SU-DHL-6 (cell line): Measurements from ENCODE around the gene NUBP2.

Source experiments
- H2AFZ ChIP-seq: fragments of 200-600 bp; sonication (generic); 2 replicates; pipeline ENCODE4 v1.6.1; 2014; ENCODE audit warnings: low read depth, mild to moderate bottlenecking, moderate library complexity, mixed read lengths, antibody characterized with exemption, low read length; ENCODE audit not compliant: severe bottlenecking
- H3F3A ChIP-seq: fragments of 200-600 bp; shearing (Covaris generic); 2 replicates; pipeline ENCODE4 v1.6.0; 2016; ENCODE audit warnings: antibody characterized with exemption, mild to moderate bottlenecking; ENCODE audit not compliant: insufficient read depth
- H3K27ac ChIP-seq: fragments of 200-600 bp; sonication (generic); 2 replicates; pipeline ENCODE4 v1.5.1; 2016; ENCODE audit warnings: low read depth, mild to moderate bottlenecking, low read length, moderate library complexity, mixed read lengths
- H3K27me3 ChIP-seq: fragments of 200-600 bp; sonication (generic), shearing (Covaris generic); 2 replicates; pipeline ENCODE4 v1.6.0; 2014; ENCODE audit warnings: mild to moderate bottlenecking, low read length
- H3K36me3 ChIP-seq: fragments of 200-600 bp; sonication (generic); 2 replicates; pipeline ENCODE4 v1.6.1; 2014; ENCODE audit warnings: mild to moderate bottlenecking, low read length, mixed read lengths
- H3K4me2 ChIP-seq: fragments of 300-600, 200-600 bp; shearing (Covaris generic), sonication (generic); 2 replicates; pipeline ENCODE4 v1.6.0; 2014; ENCODE audit warnings: low read length, low read depth, mild to moderate bottlenecking; ENCODE audit not compliant: poor library complexity, severe bottlenecking
- H3K4me3 ChIP-seq: fragments of 200-600 bp; sonication (generic); 2 replicates; pipeline ENCODE4 v1.5.1; 2014; ENCODE audit warnings: antibody characterized with exemption, low read length, mild to moderate bottlenecking, mixed read lengths; ENCODE audit not compliant: insufficient read depth, poor library complexity, severe bottlenecking
- H3K79me2 ChIP-seq: fragments of 200-600 bp; sonication (generic); 2 replicates; pipeline ENCODE4 v1.6.1; 2014; ENCODE audit warnings: mild to moderate bottlenecking, low read length, moderate library complexity; ENCODE audit not compliant: insufficient read depth
- H3K9ac ChIP-seq: fragments of 200-600 bp; sonication (generic); 2 replicates; pipeline ENCODE4 v1.7.0; 2014; ENCODE audit warnings: mild to moderate bottlenecking, low read length
- H3K9me2 ChIP-seq: fragments of 200-600 bp; sonication (generic); replicated peaks from 2 replicates; pipeline ENCODE4 v1.6.1; 2014; ENCODE audit warnings: low read length; ENCODE audit not compliant: insufficient read depth
- H3K9me3 ChIP-seq: fragments of 200-600 bp; sonication (generic); 2 replicates; pipeline ENCODE4 v1.6.1; 2014; ENCODE audit warnings: low read length, mixed read lengths; ENCODE audit not compliant: insufficient read depth
- H4K20me1 ChIP-seq: fragments of 200-600 bp; sonication (generic); 2 replicates; pipeline ENCODE4 v1.6.1; 2014; ENCODE audit warnings: low read depth, mild to moderate bottlenecking, antibody characterized with exemption, low read length, moderate library complexity, mixed read lengths
- CTCF ChIP-seq: fragments of 200-600 bp; sonication (generic); IDR thresholded peaks from one replicate; pipeline ENCODE4 v1.5.1; 2017; ENCODE audit warnings: antibody characterized with exemption, mild to moderate bottlenecking, low read length, moderate library complexity; ENCODE audit not compliant: insufficient read depth, poor library complexity, severe bottlenecking
- EZH2phosphoT487 ChIP-seq: fragments of 200-600 bp; sonication (generic), shearing (Covaris generic); conservative IDR thresholded peaks from 2 replicates; pipeline ENCODE4 v1.6.1; 2018; ENCODE audit warnings: mild to moderate bottlenecking, antibody characterized with exemption, low read length, moderate library complexity, mixed read lengths

NUBP2 gene

GRCh38 chr16:1754204-1754603 is 28.6 kb upstream of the NUBP2 start:
- Histone ChIP-seq H3K27ac (no peak overlapping the region), H3K36me3 (no peaks in the 10 kb centered on the region), H3F3A (no peaks in the 10 kb centered on the region), H3K9me2 (no peaks in the 10 kb centered on the region), H3K9me3 (no peaks in the 10 kb centered on the region), H2AFZ (no peak overlapping the region), H3K4me2 (no peak overlapping the region), H3K79me2 (no peaks in the 10 kb centered on the region), H4K20me1 (no peaks in the 10 kb centered on the region), H3K9ac (no peak overlapping the region), H3K4me3 (no peak overlapping the region), H3K27me3 (no peaks in the 10 kb centered on the region)
- TF ChIP-seq CTCF (no peak), EZH2phosphoT487 (no peak)

- no peaks in the 10 kb centered on the region for H4K20me1 ChIP-seq
- no peak overlapping the region for H3K4me2 ChIP-seq
- H3K36me3 ChIP-seq: no peaks in the 10 kb centered on the region
Observed at GRCh38 chr16:1757714-1758461, 24.9 kb upstream of the NUBP2 start.

DNA sequence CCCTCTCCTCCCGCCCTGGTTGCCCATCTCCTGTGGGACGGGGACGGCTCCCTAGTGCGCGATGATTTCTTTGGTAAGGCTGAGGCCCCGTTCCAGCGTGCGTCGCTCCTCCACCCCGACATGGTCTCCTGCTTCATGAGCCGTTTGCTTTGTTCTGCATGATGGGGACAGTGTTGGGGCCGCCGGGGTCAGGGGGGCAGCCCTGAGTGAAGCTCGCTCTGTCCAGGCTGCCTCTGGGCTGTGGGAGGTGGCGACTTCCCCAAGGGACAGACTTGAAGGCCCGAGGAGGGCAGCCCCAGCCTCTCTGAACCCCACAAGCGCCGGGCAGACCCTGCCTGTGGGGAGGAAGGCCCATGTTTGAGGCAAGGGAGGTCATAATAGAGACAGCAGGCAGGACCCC is 23.8 kb upstream of the NUBP2 start:
- Histone ChIP-seq H3K27ac (no peak overlapping the region), H4K20me1 (no peaks in the 10 kb centered on the region), H3K79me2 (no peaks in the 10 kb centered on the region), H2AFZ (no peak overlapping the region), H3K9me3 (no peaks in the 10 kb centered on the region), H3F3A (no peaks in the 10 kb centered on the region), H3K36me3 (no peaks in the 10 kb centered on the region), H3K27me3 (no peaks in the 10 kb centered on the region), H3K4me2 (no peak overlapping the region), H3K4me3 (no peak overlapping the region), H3K9me2 (no peaks in the 10 kb centered on the region), H3K9ac (no peak overlapping the region)
- TF ChIP-seq EZH2phosphoT487 (no peak), CTCF (no peak)

More at GRCh38 chr16:1757714-1758461, 24.9 kb upstream of the NUBP2 start:
- H2AFZ ChIP-seq: no peak overlapping the region
- H3K27ac ChIP-seq: no peak overlapping the region
- H3F3A ChIP-seq: no peaks in the 10 kb centered on the region
- TF ChIP-seq EZH2phosphoT487 (no peak), CTCF (no peak)
- no peak overlapping the region for H3K4me3 ChIP-seq
- H3K9ac ChIP-seq: no peak overlapping the region
- no peaks in the 10 kb centered on the region for H3K27me3 ChIP-seq
- H3K9me2 ChIP-seq: no peaks in the 10 kb centered on the region
- H3K79me2 ChIP-seq: no peaks in the 10 kb centered on the region
- no peaks in the 10 kb centered on the region for H3K9me3 ChIP-seq
